ENCODE data around the gene PPCDC.

PPCDC gene

GRCh38 chr15:75019916-75020315 lies 3.5 kb upstream of the PPCDC start:
- no peak for DNase-seq

- DNase-seq, result no peak
Measured at GRCh38 chr15:75021341-75021740, 2.0 kb upstream of the PPCDC start.

- no peak for DNase-seq
Measured at GRCh38 chr15:75022783-75023180, 608 bp upstream of the PPCDC start.

- peak; percentile 6 for DNase-seq
Measured at GRCh38 chr15:75023872-75024636, 664 bp downstream of the PPCDC start.

GRCh38 chr15:75025107-75025506 lies 1.7 kb downstream of the PPCDC start:
- DNase-seq, result peak; percentile 47

GRCh38 chr15:75025548-75026260 lies 2.3 kb downstream of the PPCDC start:
- DNase-seq, result peak; percentile 43

- no peak for DNase-seq
Measured at GRCh38 chr15:75027551-75027950, 4.2 kb downstream of the PPCDC start.

GRCh38 chr15:75028991-75029377 lies 5.6 kb downstream of the PPCDC start:
- DNase-seq, result no peak

- peak; percentile 8 for DNase-seq
Measured at GRCh38 chr15:75029378-75030022, 6.1 kb downstream of the PPCDC start.

- no peak for DNase-seq
Measured at GRCh38 chr15:75030023-75030413, 6.6 kb downstream of the PPCDC start.

- no peak for DNase-seq
Measured at GRCh38 chr15:75030424-75030823, 7.0 kb downstream of the PPCDC start.

GRCh38 chr15:75031848-75032247 lies 8.5 kb downstream of the PPCDC start:
- no peak for DNase-seq

GRCh38 chr15:75032395-75032794 lies 9.0 kb downstream of the PPCDC start:
- DNase-seq, result no peak

- DNase-seq, result no peak
Measured at GRCh38 chr15:75033809-75034208, 10.4 kb downstream of the PPCDC start.

- no peak for DNase-seq
Measured at GRCh38 chr15:75034615-75035014, 11.2 kb downstream of the PPCDC start.

- DNase-seq, result no peak
Measured at GRCh38 chr15:75036212-75036616, 12.8 kb downstream of the PPCDC start.

GRCh38 chr15:75037685-75038084 lies 14.3 kb downstream of the PPCDC start:
- DNase-seq, result no peak

GRCh38 chr15:75038231-75038630 lies 14.8 kb downstream of the PPCDC start:
- DNase-seq, result no peak

- no peak for DNase-seq
Measured at GRCh38 chr15:75042730-75043508, 19.5 kb downstream of the PPCDC start.

- peak; percentile 70 for DNase-seq
Measured at GRCh38 chr15:75043509-75044257, 20.3 kb downstream of the PPCDC start.

- DNase-seq, result no peak
Measured at GRCh38 chr15:75044258-75044878, 21.0 kb downstream of the PPCDC start.
